Measurements from ENCODE around the gene DEFB121.

GRCh38 chr20:31394900-31395299, 11.1 kb downstream of the DEFB121 start:
- TF ChIP-seq CTCF (IDR thresholded peaks at IDR 0.05) (no peak), EP300 (IDR thresholded peaks at IDR 0.05) (no peak), POLR2A (IDR thresholded peaks at IDR 0.05) (no peak)

Measured in upper lobe of left lung (tissue), 4 donors.